Stimulated activated naive CD8-positive, alpha-beta T cell treated with anti-CD3 and anti-CD28 coated beads, Interleukin-15, Interleukin-2, amounts not matched to agents 100 ng/mL and 50 ng/mL, for 24 hours (primary cell): ENCODE data around the gene HCRTR1.
"Not testable (repeated sequence)": the region's sequence is repeated elsewhere in the genome, so short reads cannot be mapped to it uniquely, and the experiment has no call there.

Experiments used
- H3K27ac Mint-ChIP-seq: one replicate; pipeline ENCODE4 v1.8.0; 2021; ENCODE audit warnings: mild to moderate bottlenecking, mixed read lengths
- H3K27me3 Mint-ChIP-seq: one replicate; pipeline ENCODE4 v1.8.0; 2021; ENCODE audit warnings: mixed read lengths
- H3K36me3 Mint-ChIP-seq: one replicate; pipeline ENCODE4 v1.8.0; 2021; ENCODE audit warnings: low read depth, mixed read lengths
- H3K4me1 Mint-ChIP-seq: one replicate; pipeline ENCODE4 v1.8.0; 2021; ENCODE audit warnings: low read depth, mixed read lengths
- H3K4me3 Mint-ChIP-seq: one replicate; pipeline ENCODE4 v1.8.0; 2021; ENCODE audit warnings: mild to moderate bottlenecking, mixed read lengths
- H3K9me3 Mint-ChIP-seq: one replicate; pipeline ENCODE4 v1.8.0; 2021; ENCODE audit warnings: mixed read lengths

The HCRTR1 gene

GRCh38 chr1:31587328-31587699 lies 30.2 kb upstream of the HCRTR1 start:
- not testable (repeated sequence) for H3K4me1 Mint-ChIP-seq, H3K9me3 Mint-ChIP-seq, H3K4me3 Mint-ChIP-seq, H3K36me3 Mint-ChIP-seq, H3K27ac Mint-ChIP-seq
- peaks cover 22% of the 10 kb centered on the region for H3K27me3 Mint-ChIP-seq

GRCh38 chr1:31587720-31588423 lies 29.6 kb upstream of the HCRTR1 start:
- no peak overlapping the region for H3K27ac Mint-ChIP-seq

GRCh38 chr1:31588751-31589515 lies 28.6 kb upstream of the HCRTR1 start:
- Mint-ChIP-seq H3K36me3 (no peaks in the 10 kb centered on the region), H3K27me3 (peaks cover 22% of the 10 kb centered on the region), H3K4me3 (no peak overlapping the region), H3K9me3 (no peaks in the 10 kb centered on the region), H3K27ac (no peak overlapping the region), H3K4me1 (no peaks in the 10 kb centered on the region)

More at GRCh38 chr1:31587720-31588423, 29.6 kb upstream of the HCRTR1 start:
- H3K9me3 Mint-ChIP-seq: no peaks in the 10 kb centered on the region
- peaks cover 22% of the 10 kb centered on the region for H3K27me3 Mint-ChIP-seq
- no peaks in the 10 kb centered on the region for H3K4me1 Mint-ChIP-seq
- no peak overlapping the region for H3K4me3 Mint-ChIP-seq
- no peaks in the 10 kb centered on the region for H3K36me3 Mint-ChIP-seq

- Mint-ChIP-seq H3K27ac (no peak overlapping the region), H3K4me3 (no peak overlapping the region), H3K27me3 (peaks cover 25% of the 10 kb centered on the region), H3K9me3 (no peaks in the 10 kb centered on the region), H3K4me1 (no peaks in the 10 kb centered on the region), H3K36me3 (no peaks in the 10 kb centered on the region)
Observed at GRCh38 chr1:31591425-31592093, 25.9 kb upstream of the HCRTR1 start.

- Mint-ChIP-seq H3K27me3 (peaks cover 25% of the 10 kb centered on the region), H3K4me3 (no peak overlapping the region), H3K27ac (no peak overlapping the region), H3K36me3 (no peaks in the 10 kb centered on the region), H3K9me3 (no peaks in the 10 kb centered on the region), H3K4me1 (no peaks in the 10 kb centered on the region)
Observed at GRCh38 chr1:31592132-31592531, 25.4 kb upstream of the HCRTR1 start.

GRCh38 chr1:31593136-31593665 lies 24.3 kb upstream of the HCRTR1 start:
- Mint-ChIP-seq H3K4me1 (no peaks in the 10 kb centered on the region), H3K9me3 (no peaks in the 10 kb centered on the region), H3K27me3 (peaks cover 19% of the 10 kb centered on the region), H3K27ac (no peak overlapping the region), H3K4me3 (no peak overlapping the region), H3K36me3 (no peaks in the 10 kb centered on the region)

GRCh38 chr1:31593770-31594632 lies 23.5 kb upstream of the HCRTR1 start:
- Mint-ChIP-seq H3K27ac (no peak overlapping the region), H3K4me3 (no peak overlapping the region), H3K4me1 (no peaks in the 10 kb centered on the region), H3K9me3 (no peaks in the 10 kb centered on the region), H3K27me3 (peaks cover 17% of the 10 kb centered on the region), H3K36me3 (no peaks in the 10 kb centered on the region)

- Mint-ChIP-seq H3K4me3 (no peak overlapping the region), H3K36me3 (no peaks in the 10 kb centered on the region), H3K4me1 (no peaks in the 10 kb centered on the region), H3K27ac (no peak overlapping the region), H3K27me3 (peaks cover 11% of the 10 kb centered on the region), H3K9me3 (no peaks in the 10 kb centered on the region)
Observed at GRCh38 chr1:31595836-31596736, 21.4 kb upstream of the HCRTR1 start.

- Mint-ChIP-seq H3K9me3 (no peaks in the 10 kb centered on the region), H3K4me3 (no peak overlapping the region), H3K4me1 (no peaks in the 10 kb centered on the region), H3K27me3 (peaks cover 5% of the 10 kb centered on the region), H3K27ac (no peak overlapping the region), H3K36me3 (no peaks in the 10 kb centered on the region)
Observed at GRCh38 chr1:31596737-31597097, 20.8 kb upstream of the HCRTR1 start.

- H3K9me3 Mint-ChIP-seq: no peaks in the 10 kb centered on the region
- no peaks in the 10 kb centered on the region for H3K36me3 Mint-ChIP-seq
- H3K27me3 Mint-ChIP-seq: peaks cover 3% of the 10 kb centered on the region
- no peak overlapping the region for H3K4me3 Mint-ChIP-seq
- H3K4me1 Mint-ChIP-seq: no peaks in the 10 kb centered on the region
- H3K27ac Mint-ChIP-seq: no peak overlapping the region
Observed at GRCh38 chr1:31598980-31599379, 18.5 kb upstream of the HCRTR1 start.

GRCh38 chr1:31600641-31601040 lies 16.8 kb upstream of the HCRTR1 start:
- Mint-ChIP-seq H3K36me3 (no peaks in the 10 kb centered on the region), H3K9me3 (no peaks in the 10 kb centered on the region), H3K4me3 (no peak overlapping the region), H3K27ac (no peak overlapping the region), H3K27me3 (peaks cover 3% of the 10 kb centered on the region), H3K4me1 (peaks cover 5% of the 10 kb centered on the region)

- Mint-ChIP-seq H3K27ac (no peak overlapping the region), H3K36me3 (no peaks in the 10 kb centered on the region), H3K9me3 (no peaks in the 10 kb centered on the region), H3K27me3 (no peaks in the 10 kb centered on the region), H3K4me1 (peaks cover 16% of the 10 kb centered on the region), H3K4me3 (no peak overlapping the region)
Observed at GRCh38 chr1:31602081-31602480, 15.4 kb upstream of the HCRTR1 start.

GRCh38 chr1:31605908-31606427 lies 11.5 kb upstream of the HCRTR1 start:
- Mint-ChIP-seq H3K27me3 (no peaks in the 10 kb centered on the region), H3K27ac (peak overlapping the region; percentile 23), H3K9me3 (no peaks in the 10 kb centered on the region), H3K4me3 (no peak overlapping the region), H3K36me3 (no peaks in the 10 kb centered on the region), H3K4me1 (peaks cover 16% of the 10 kb centered on the region)
